ENCODE measurements around the gene SYDE2.

SYDE2 gene

DNA sequence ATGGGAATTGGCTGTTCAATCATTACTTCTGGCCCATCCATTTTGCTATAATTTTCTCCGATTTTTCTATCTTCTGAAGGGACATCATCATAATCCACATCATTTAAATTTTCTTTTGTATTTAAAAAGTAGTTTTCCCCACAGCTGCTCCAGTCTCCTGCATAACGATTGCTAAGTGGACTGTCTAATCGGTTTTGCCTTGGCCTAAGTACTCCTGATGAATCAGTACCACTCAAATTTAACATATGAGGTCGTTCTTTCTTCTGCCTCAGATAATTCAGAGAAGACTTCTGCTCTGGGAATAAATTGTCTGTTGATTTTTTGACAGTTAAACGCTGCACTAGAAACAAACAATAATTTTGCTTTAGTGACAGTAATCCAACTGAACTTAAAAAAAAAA lies 41.9 kb downstream of the SYDE2 start:
- no peaks in the 10 kb centered on the region for H3K27me3 ChIP-seq (ENCODE audit: control insufficient read depth, low read length)
- no peaks in the 10 kb centered on the region for H3K9me2 ChIP-seq (replicated peaks; ENCODE audit: control insufficient read depth, low read length)
- no peak for TF ChIP-seq EZH2phosphoT487 (IDR thresholded peaks at IDR 0.05; ENCODE audit: borderline replicate concordance, low read length)
- H3K4me3 ChIP-seq (ENCODE audit: low read length) = no peak overlapping the region
- no peaks in the 10 kb centered on the region for H3K36me3 ChIP-seq (ENCODE audit: control insufficient read depth, low read length)
- no peaks in the 10 kb centered on the region for H3K4me1 ChIP-seq (ENCODE audit: control insufficient read depth, low read length)
- no peaks in the 10 kb centered on the region for H3F3A ChIP-seq (ENCODE audit: control insufficient read depth, insufficient read depth)
- no peaks in the 10 kb centered on the region for H4K20me1 ChIP-seq (ENCODE audit: control insufficient read depth, insufficient read depth, low read depth, low read length)
- no peaks in the 10 kb centered on the region for H3K79me2 ChIP-seq (ENCODE audit: control insufficient read depth, low read length)
- H3K4me2 ChIP-seq (ENCODE audit: low read length) = no peak overlapping the region
- no peaks in the 10 kb centered on the region for H3K9me3 ChIP-seq (ENCODE audit: control insufficient read depth, insufficient read depth, low read length)
- H3K27ac ChIP-seq (ENCODE audit: low read depth, low read length) = no peak overlapping the region

DNA sequence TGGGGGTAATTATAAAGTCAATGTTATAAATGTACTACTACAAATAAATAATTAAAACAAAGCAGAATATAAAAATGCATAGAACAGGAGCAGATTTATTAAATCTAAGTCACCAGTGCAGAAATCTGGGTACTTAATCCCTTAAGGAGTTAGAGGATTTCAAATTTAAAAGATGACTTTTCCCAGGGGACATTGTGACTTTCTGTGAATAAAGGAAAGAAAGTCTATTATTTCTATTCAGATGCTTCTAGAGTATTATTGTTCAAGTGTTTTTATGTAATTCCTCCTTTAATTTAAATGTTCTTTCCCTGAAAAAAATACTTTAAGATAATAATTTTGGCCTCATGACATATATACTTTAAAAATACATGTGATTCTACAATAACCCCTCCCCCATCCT lies 43.4 kb downstream of the SYDE2 start:
- Histone ChIP-seq H3K9me2 (replicated peaks; ENCODE audit: control insufficient read depth, low read length) (no peaks in the 10 kb centered on the region), H4K20me1 (ENCODE audit: control insufficient read depth, insufficient read depth, low read depth, low read length) (no peaks in the 10 kb centered on the region), H3F3A (ENCODE audit: control insufficient read depth, insufficient read depth) (no peaks in the 10 kb centered on the region), H3K9me3 (ENCODE audit: control insufficient read depth, insufficient read depth, low read length) (no peaks in the 10 kb centered on the region), H3K36me3 (ENCODE audit: control insufficient read depth, low read length) (no peaks in the 10 kb centered on the region), H3K4me2 (ENCODE audit: low read length) (no peak overlapping the region), H3K27ac (ENCODE audit: low read depth, low read length) (no peak overlapping the region), H3K4me1 (ENCODE audit: control insufficient read depth, low read length) (no peaks in the 10 kb centered on the region), H3K79me2 (ENCODE audit: control insufficient read depth, low read length) (no peaks in the 10 kb centered on the region), H3K27me3 (ENCODE audit: control insufficient read depth, low read length) (no peaks in the 10 kb centered on the region), H3K4me3 (ENCODE audit: low read length) (no peak overlapping the region)
- TF ChIP-seq, protein P1, sequence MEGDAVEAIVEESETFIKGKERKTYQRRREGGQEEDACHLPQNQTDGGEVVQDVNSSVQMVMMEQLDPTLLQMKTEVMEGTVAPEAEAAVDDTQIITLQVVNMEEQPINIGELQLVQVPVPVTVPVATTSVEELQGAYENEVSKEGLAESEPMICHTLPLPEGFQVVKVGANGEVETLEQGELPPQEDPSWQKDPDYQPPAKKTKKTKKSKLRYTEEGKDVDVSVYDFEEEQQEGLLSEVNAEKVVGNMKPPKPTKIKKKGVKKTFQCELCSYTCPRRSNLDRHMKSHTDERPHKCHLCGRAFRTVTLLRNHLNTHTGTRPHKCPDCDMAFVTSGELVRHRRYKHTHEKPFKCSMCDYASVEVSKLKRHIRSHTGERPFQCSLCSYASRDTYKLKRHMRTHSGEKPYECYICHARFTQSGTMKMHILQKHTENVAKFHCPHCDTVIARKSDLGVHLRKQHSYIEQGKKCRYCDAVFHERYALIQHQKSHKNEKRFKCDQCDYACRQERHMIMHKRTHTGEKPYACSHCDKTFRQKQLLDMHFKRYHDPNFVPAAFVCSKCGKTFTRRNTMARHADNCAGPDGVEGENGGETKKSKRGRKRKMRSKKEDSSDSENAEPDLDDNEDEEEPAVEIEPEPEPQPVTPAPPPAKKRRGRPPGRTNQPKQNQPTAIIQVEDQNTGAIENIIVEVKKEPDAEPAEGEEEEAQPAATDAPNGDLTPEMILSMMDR (IDR thresholded peaks at IDR 0.05; ENCODE audit: low read depth, low read length, poor library complexity, severe bottlenecking) = no peak
- no peak for TF ChIP-seq EZH2phosphoT487 (IDR thresholded peaks at IDR 0.05; ENCODE audit: borderline replicate concordance, low read length)

GRCh38 chr1:85153149-85153891 lies 47.5 kb downstream of the SYDE2 start:
- TF ChIP-seq, protein P1 (IDR thresholded peaks at IDR 0.05; ENCODE audit: low read depth, low read length, poor library complexity, severe bottlenecking) = no peak
- TF ChIP-seq EZH2phosphoT487 (IDR thresholded peaks at IDR 0.05; ENCODE audit: borderline replicate concordance, low read length) = no peak
- Histone ChIP-seq H3K36me3 (ENCODE audit: control insufficient read depth, low read length) (no peaks in the 10 kb centered on the region), H4K20me1 (ENCODE audit: control insufficient read depth, insufficient read depth, low read depth, low read length) (no peaks in the 10 kb centered on the region), H3K79me2 (ENCODE audit: control insufficient read depth, low read length) (no peaks in the 10 kb centered on the region), H3K4me2 (ENCODE audit: low read length) (no peak overlapping the region), H3F3A (ENCODE audit: control insufficient read depth, insufficient read depth) (no peaks in the 10 kb centered on the region), H3K4me1 (ENCODE audit: control insufficient read depth, low read length) (no peaks in the 10 kb centered on the region), H3K9me2 (replicated peaks; ENCODE audit: control insufficient read depth, low read length) (no peaks in the 10 kb centered on the region), H3K9me3 (ENCODE audit: control insufficient read depth, insufficient read depth, low read length) (no peaks in the 10 kb centered on the region), H3K27me3 (ENCODE audit: control insufficient read depth, low read length) (peaks cover 6% of the 10 kb centered on the region; the same call in 1 of the 2 replicates), H3K4me3 (ENCODE audit: low read length) (no peak overlapping the region), H3K27ac (ENCODE audit: low read depth, low read length) (no peak overlapping the region)

GRCh38 chr1:85151446-85151845 lies 49.4 kb downstream of the SYDE2 start:
- H4K20me1 ChIP-seq (ENCODE audit: control insufficient read depth, insufficient read depth, low read depth, low read length) = no peaks in the 10 kb centered on the region
- no peak overlapping the region for H3K4me2 ChIP-seq (ENCODE audit: low read length)
- H3F3A ChIP-seq (ENCODE audit: control insufficient read depth, insufficient read depth) = no peaks in the 10 kb centered on the region
- H3K79me2 ChIP-seq (ENCODE audit: control insufficient read depth, low read length) = no peaks in the 10 kb centered on the region
- no peak for TF ChIP-seq EZH2phosphoT487 (IDR thresholded peaks at IDR 0.05; ENCODE audit: borderline replicate concordance, low read length)
- TF ChIP-seq, protein P1 (IDR thresholded peaks at IDR 0.05; ENCODE audit: low read depth, low read length, poor library complexity, severe bottlenecking) = no peak
- no peaks in the 10 kb centered on the region for H3K9me3 ChIP-seq (ENCODE audit: control insufficient read depth, insufficient read depth, low read length)
- H3K27ac ChIP-seq (ENCODE audit: low read depth, low read length) = no peak overlapping the region
- H3K4me3 ChIP-seq (ENCODE audit: low read length) = no peak overlapping the region
- no peaks in the 10 kb centered on the region for H3K4me1 ChIP-seq (ENCODE audit: control insufficient read depth, low read length)
- peaks cover 6% of the 10 kb centered on the region; the same call in 1 of the 2 replicates for H3K27me3 ChIP-seq (ENCODE audit: control insufficient read depth, low read length)
- H3K9me2 ChIP-seq (replicated peaks; ENCODE audit: control insufficient read depth, low read length) = no peaks in the 10 kb centered on the region
- no peaks in the 10 kb centered on the region for H3K36me3 ChIP-seq (ENCODE audit: control insufficient read depth, low read length)

Measured in DOHH2 (cell line).